Measurements from ENCODE around the gene ZSCAN12. TPM values are rescaled to one million over a fixed set of nuclear protein-coding genes. Genes with fewer than 3 reads are reported as not detected.
"Not testable (repeated sequence)": the region's sequence is repeated elsewhere in the genome, so short reads cannot be mapped to it uniquely, and the experiment has no call there.

The ZSCAN12 gene
- polyA plus RNA-seq, 3 donors from 2014 or later = 1.6 to 3.4 (median 1.9) TPM

DNA sequence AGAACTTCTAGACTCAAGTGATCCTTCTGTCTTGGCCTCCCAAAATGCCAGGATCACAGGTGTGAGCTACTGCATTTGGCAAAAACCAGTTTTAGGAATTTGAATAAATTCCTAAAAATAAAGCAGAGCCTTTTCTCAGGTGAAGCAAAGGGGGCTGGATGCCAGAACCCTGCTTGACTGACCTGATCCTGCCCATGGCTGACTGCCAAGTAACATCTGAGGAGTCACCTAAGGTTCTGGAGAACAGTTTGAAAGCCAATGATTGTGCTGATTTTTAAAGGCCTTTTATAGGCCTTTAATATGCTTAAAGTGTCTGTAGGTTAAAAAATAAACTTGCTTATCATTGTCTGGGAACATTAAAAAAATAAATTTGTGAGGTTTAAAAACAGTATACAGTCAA lies 14.1 kb upstream of the ZSCAN12 start:
- no peaks in the 10 kb centered on the region for H3K36me3 Mint-ChIP-seq
- no peaks in the 10 kb centered on the region for H3K4me1 Mint-ChIP-seq
- no peak overlapping the region for H3K27ac Mint-ChIP-seq
- DNase-seq = no peak
- no peaks in the 10 kb centered on the region for H3K9me3 Mint-ChIP-seq
- no peak overlapping the region for H3K4me3 Mint-ChIP-seq
- H3K27me3 Mint-ChIP-seq (ENCODE audit: low read depth in 3 of 3) = peaks cover 4 to 13% (median 11%) of the 10 kb centered on the region in 3 donors

DNA sequence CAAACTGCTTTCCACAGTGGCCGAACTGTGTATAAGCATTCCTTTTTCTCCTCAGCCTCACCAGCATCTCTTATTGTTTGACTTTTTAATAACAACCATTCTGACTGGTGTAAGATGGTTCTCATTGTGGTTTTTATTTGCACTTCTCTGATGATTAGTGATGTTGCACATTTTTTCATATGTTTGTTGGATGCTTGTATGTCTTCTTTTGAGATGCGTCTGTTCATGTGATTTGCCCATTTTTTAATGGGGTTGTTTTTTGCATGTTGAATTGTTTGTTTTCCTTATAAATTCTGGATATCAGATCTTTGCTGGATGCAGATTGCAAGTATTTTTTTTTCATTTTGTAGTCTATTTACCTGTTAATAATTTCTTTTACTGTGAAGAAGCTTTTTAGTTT lies 11.2 kb upstream of the ZSCAN12 start:
- peaks cover 4 to 13% (median 10%) of the 10 kb centered on the region in 3 donors for H3K27me3 Mint-ChIP-seq (ENCODE audit: low read depth in 3 of 3)
- DNase-seq = no peak
- no peaks in the 10 kb centered on the region for H3K9me3 Mint-ChIP-seq
- no peak overlapping the region for H3K4me3 Mint-ChIP-seq
- H3K36me3 Mint-ChIP-seq = no peaks in the 10 kb centered on the region
- no peak overlapping the region for H3K27ac Mint-ChIP-seq
- H3K4me1 Mint-ChIP-seq = no peaks in the 10 kb centered on the region

DNA sequence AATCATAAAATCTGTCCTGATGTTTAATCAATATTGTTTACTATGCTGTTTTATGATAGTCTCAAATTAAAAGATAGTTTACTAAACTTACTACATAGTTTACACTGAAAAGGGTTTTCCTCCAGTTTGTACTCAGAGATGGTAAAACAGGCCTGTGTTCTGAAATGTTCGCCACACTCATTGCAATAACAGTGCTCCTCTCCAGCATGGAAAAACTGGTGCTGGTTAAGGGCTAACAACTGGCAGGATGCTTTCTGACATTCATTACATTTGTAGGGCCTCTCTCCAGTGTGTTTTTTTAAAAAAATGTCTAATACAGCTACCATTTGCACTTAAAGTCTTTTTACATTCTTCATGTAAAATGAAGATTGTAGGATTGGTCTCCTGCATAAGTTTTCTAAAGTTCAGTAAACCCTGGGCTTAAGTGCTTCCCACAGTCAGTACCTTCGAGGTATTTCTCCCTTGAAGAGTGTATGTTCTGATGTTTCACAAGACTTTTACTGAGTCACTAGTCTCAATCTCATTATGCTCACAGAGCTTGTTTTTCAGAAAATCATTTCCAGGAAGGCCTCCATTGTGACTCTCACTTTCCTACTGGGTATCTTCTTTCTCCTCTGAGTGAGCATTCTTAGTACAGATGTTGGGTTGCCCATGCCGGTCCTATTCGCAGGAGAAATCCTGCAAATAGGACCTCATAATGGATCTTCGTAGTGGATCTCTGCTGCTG lies 8.7 kb upstream of the ZSCAN12 start:
- no peaks in the 10 kb centered on the region for H3K4me1 Mint-ChIP-seq
- DNase-seq = no peak
- H3K4me3 Mint-ChIP-seq = no peak overlapping the region
- H3K9me3 Mint-ChIP-seq = peaks cover 0 to 5% (median 0%) of the 10 kb centered on the region in 6 donors
- H3K27me3 Mint-ChIP-seq (ENCODE audit: low read depth in 3 of 3) = peaks cover 2 to 21% (median 15%) of the 10 kb centered on the region in 3 donors
- H3K36me3 Mint-ChIP-seq = no peaks in the 10 kb centered on the region
- no peak overlapping the region for H3K27ac Mint-ChIP-seq

DNA sequence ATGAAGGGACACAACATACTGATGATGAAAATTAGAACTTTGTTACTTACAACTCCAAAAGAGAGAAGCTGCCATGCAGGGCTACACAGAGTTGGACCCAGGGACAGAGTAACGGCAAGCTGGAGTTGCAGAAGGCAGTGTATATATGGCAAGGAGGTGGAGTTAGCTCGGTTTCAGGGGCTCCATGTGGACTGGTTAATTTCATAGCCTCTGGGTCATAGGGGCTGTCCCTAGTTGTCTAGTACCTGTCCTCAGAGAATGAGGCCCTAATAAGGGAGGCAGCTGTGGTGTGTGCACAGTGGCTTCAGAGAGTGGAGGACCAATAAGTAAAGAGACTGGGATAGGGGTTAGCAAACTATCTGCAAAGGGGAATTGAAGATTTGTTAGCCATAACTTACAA lies 7.9 kb upstream of the ZSCAN12 start:
- Mint-ChIP-seq H3K27ac (no peak overlapping the region), H3K4me3 (no peak overlapping the region), H3K27me3 (ENCODE audit: low read depth in 3 of 3) (peaks cover 2 to 21% (median 16%) of the 10 kb centered on the region in 3 donors), H3K9me3 (peaks cover 0 to 5% (median 0%) of the 10 kb centered on the region in 6 donors), H3K36me3 (no peaks in the 10 kb centered on the region), H3K4me1 (no peaks in the 10 kb centered on the region)
- no peak for DNase-seq

DNA sequence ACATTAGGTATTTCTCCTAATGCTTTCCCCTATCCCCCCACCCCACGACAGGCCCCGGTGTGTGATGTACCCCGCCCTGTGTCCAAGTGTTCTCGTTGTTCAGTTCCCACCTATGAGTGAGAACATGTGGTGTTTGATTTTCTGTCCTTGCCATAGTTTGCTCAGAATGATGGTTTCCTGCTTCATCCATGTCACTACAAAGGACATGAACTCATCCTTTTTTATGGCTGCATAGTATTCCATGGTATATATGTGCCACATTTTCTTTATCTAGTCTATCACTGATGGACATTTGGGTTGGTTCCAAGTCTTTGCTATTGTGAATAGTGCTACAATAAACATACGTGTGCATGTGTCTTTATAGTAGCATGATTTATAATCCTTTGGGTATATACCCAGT lies 4.4 kb upstream of the ZSCAN12 start:
- peaks cover 7 to 20% (median 12%) of the 10 kb centered on the region in 3 donors for H3K27me3 Mint-ChIP-seq (ENCODE audit: low read depth in 3 of 3)

DNA sequence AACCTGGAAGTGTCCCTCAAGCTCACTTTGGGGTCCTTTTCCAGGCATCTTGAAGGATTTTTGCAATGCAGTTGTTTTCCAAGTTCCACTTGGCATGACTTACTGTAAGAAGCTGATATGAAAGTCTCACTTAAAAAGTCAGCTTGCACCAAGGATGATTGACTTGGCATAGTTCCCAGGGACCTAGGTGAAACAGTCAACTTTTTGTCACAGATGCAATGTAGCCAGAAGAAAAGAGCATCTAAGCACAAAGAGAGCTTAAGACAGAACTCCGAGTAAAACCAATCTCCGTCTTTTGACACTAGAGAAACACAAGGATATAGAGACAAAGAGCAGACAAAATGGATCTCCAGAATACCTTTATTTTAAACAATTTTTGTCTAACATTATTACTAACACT lies 2.6 kb upstream of the ZSCAN12 start:
- H3K27me3 Mint-ChIP-seq (ENCODE audit: low read depth in 3 of 3) = peaks cover 7 to 20% (median 14%) of the 10 kb centered on the region in 3 donors
- H3K4me1 Mint-ChIP-seq = peaks cover 28 to 30% of the 10 kb centered on the region in 2 donors
- DNase-seq = no peak
- H3K36me3 Mint-ChIP-seq = peaks cover 0 to 10% (median 6%) of the 10 kb centered on the region in 3 donors
- H3K27ac Mint-ChIP-seq = no peak overlapping the region
- H3K4me3 Mint-ChIP-seq = no peak overlapping the region
- peaks cover 0 to 5% (median 0%) of the 10 kb centered on the region in 6 donors for H3K9me3 Mint-ChIP-seq

More for the DNA sequence above, 4.4 kb upstream of the ZSCAN12 start:
- not testable (repeated sequence) for H3K9me3 Mint-ChIP-seq, DNase-seq, H3K36me3 Mint-ChIP-seq, H3K4me3 Mint-ChIP-seq, H3K27ac Mint-ChIP-seq
- H3K4me1 Mint-ChIP-seq = peaks cover 13 to 16% of the 10 kb centered on the region in 2 donors

DNA sequence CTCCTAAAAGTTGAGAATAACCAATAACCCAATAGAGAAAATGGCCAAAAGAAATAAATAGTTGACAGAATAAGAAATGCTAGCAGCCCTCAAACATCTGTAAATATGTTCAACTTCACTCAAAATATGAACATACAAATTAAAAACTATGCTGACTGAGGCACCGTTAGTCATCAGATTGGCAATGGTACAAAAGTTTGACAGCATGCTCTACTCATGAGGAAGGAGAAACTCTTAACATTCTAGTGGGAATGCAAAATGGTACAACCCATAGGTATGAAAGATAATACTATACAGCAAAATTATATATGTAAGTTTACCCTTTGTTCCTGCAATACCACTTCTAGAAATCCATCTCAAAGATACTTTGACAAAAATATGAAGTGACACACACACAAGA lies 1.6 kb upstream of the ZSCAN12 start:
- Mint-ChIP-seq H3K36me3 (peaks cover 0 to 17% (median 14%) of the 10 kb centered on the region in 3 donors), H3K4me1 (peaks cover 32 to 40% of the 10 kb centered on the region in 2 donors), H3K9me3 (peaks cover 0 to 5% (median 0%) of the 10 kb centered on the region in 6 donors), H3K27me3 (ENCODE audit: low read depth in 3 of 3) (peaks cover 7 to 20% (median 14%) of the 10 kb centered on the region in 3 donors), H3K4me3 (peak overlapping the region in 2 of 5 donors; percentile 24 to 55), H3K27ac (no peak overlapping the region)
- no peak for DNase-seq

DNA sequence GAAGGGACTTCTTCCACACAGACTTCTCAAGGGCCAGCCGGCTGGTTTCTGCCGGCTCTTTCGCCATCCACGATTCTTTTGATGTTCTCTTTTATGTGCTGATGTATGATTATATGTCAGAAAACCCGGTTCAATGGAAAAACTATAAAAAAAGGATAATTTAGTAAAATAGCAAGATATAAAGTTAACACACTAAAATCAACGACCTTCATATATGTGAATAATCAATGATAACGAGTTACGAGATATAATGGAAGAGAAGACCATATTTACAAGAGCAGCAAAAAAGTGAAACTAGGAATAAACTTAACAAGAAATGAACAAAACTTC lies 540 bp upstream of the ZSCAN12 start:
- H3K27ac Mint-ChIP-seq = peak overlapping the region; percentile 85 to 91 (median 88)
- peaks cover 41 to 51% of the 10 kb centered on the region in 2 donors for H3K4me1 Mint-ChIP-seq
- H3K9me3 Mint-ChIP-seq = peaks cover 0 to 5% (median 0%) of the 10 kb centered on the region in 6 donors
- H3K4me3 Mint-ChIP-seq = peak overlapping the region; percentile 91 to 95 (median 92)
- DNase-seq = no peak
- peaks cover 8 to 21% (median 18%) of the 10 kb centered on the region in 3 donors for H3K36me3 Mint-ChIP-seq
- H3K27me3 Mint-ChIP-seq (ENCODE audit: low read depth in 3 of 3) = peaks cover 7 to 20% (median 9%) of the 10 kb centered on the region in 3 donors

DNA sequence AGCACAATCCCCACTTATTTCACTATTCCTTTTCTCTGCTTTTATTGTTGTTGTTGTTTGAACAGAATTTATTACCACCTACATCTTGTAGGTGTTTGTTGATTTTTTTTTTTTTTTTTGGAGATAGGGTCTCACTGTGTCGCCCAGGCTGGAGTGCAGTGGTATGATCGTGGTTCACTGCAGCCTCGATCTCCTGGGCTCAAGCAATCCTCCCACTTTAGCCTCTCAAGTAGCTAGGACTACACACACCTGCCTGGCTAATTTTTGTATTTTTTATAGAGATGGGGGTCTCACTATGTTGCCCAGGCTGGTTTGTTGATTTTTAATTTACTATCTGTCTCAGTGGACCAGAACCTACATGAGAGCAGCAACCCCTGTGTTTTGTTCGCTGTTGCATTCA lies 3.6 kb downstream of the ZSCAN12 start:
- peaks cover 44 to 67% of the 10 kb centered on the region in 2 donors for H3K4me1 Mint-ChIP-seq
- DNase-seq = no peak
- H3K9me3 Mint-ChIP-seq = no peaks in the 10 kb centered on the region
- peaks cover 0 to 7% (median 4%) of the 10 kb centered on the region in 3 donors for H3K27me3 Mint-ChIP-seq (ENCODE audit: low read depth in 3 of 3)
- H3K36me3 Mint-ChIP-seq = peaks cover 24 to 41% (median 35%) of the 10 kb centered on the region in 3 donors
- no peak overlapping the region for H3K4me3 Mint-ChIP-seq
- H3K27ac Mint-ChIP-seq = no peak overlapping the region

DNA sequence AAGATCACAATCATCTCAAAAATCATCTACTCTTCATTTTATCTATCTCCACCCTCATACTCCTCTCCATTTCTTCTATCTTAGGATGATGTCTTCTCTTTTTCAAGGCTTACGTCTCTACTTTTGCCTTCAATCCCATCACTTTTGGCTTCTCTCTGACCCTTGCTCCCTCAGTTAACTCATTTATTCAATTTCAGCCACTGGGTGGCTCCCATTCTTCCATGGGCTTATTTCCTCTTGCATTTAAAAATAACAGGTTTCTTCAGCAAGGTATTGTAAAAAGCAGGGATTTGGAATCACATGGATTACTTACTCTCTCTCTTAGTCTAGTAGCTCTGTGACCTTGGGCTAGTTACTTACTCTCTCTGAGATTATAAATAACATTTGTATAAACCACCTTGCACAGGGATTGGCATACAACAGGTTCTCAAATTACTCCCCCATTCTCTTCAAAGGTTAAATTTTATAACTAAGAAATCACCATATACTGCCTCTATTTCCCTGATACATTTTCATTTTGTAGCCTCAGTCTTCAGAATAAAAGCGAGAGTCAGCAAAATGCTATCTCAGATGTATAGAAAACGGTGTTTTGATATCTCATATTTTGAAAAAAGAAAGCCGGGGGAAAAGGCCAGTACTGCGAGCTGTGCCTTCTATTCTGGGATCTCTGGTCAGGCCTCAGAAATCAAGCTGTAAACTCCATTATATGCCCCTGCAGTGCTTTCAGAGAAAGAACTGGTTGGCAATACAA lies 5.5 kb downstream of the ZSCAN12 start:
- Mint-ChIP-seq H3K9me3 (no peaks in the 10 kb centered on the region), H3K4me1 (peaks cover 33 to 53% of the 10 kb centered on the region in 2 donors), H3K27me3 (ENCODE audit: low read depth in 3 of 3) (peaks cover 0 to 2% (median 0%) of the 10 kb centered on the region in 3 donors), H3K4me3 (no peak overlapping the region), H3K36me3 (peaks cover 37 to 54% (median 43%) of the 10 kb centered on the region in 3 donors), H3K27ac (peak overlapping the region in 1 of 6 donors; percentile 26)
- DNase-seq = no peak

DNA sequence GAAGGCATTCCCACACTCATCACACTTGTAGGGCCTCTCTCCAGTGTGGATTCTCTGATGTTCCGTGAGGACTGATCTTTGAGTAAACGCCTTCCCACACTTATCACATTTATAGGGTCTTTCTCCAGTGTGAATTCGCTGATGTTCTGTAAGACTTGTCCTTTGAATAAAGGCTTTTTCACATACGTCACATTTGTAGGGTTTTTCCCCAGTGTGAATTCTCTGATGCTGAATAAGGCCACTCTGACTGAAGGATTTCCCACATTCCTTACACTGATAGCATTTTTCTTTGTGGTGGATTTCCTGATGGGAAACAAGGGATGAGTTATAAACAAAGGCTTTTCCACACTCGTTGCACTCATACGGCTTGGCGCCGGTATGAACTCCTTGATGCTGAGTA lies 8.9 kb downstream of the ZSCAN12 start:
- H3K9me3 Mint-ChIP-seq = no peaks in the 10 kb centered on the region
- no peak overlapping the region for H3K27ac Mint-ChIP-seq
- peaks cover 18 to 51% of the 10 kb centered on the region in 2 donors for H3K4me1 Mint-ChIP-seq
- no peak overlapping the region for H3K4me3 Mint-ChIP-seq
- H3K36me3 Mint-ChIP-seq = peaks cover 45 to 49% (median 49%) of the 10 kb centered on the region in 3 donors
- peaks cover 0 to 2% (median 1%) of the 10 kb centered on the region in 3 donors for H3K27me3 Mint-ChIP-seq (ENCODE audit: low read depth in 3 of 3)
- DNase-seq = no peak

DNA sequence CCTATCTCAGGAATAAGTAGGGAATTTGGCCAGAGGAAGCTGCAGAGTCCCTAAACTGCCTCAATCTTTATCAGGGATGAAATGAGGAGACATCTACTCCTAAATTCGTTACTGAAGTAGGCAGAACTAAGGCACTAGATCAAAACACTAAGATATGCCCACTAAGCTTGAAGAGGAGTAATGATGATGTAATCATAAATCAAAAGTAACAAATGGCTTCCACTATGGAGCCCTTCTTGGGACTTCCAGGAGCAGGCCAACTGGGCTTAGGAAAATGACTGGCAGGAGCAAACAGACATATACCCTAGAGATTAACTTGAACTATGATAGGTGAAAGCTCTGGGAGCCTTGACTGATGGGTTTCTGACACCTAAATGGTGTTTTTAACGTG lies 15.4 kb downstream of the ZSCAN12 start:
- peaks cover 33 to 66% of the 10 kb centered on the region in 2 donors for H3K4me1 Mint-ChIP-seq
- H3K9me3 Mint-ChIP-seq = no peaks in the 10 kb centered on the region
- peak overlapping the region in 1 of 6 donors; percentile 70 for H3K27ac Mint-ChIP-seq
- DNase-seq = no peak
- H3K27me3 Mint-ChIP-seq (ENCODE audit: low read depth in 3 of 3) = peaks cover 0 to 2% (median 1%) of the 10 kb centered on the region in 3 donors
- H3K36me3 Mint-ChIP-seq = peaks cover 41 to 44% (median 43%) of the 10 kb centered on the region in 3 donors
- no peak overlapping the region for H3K4me3 Mint-ChIP-seq

DNA sequence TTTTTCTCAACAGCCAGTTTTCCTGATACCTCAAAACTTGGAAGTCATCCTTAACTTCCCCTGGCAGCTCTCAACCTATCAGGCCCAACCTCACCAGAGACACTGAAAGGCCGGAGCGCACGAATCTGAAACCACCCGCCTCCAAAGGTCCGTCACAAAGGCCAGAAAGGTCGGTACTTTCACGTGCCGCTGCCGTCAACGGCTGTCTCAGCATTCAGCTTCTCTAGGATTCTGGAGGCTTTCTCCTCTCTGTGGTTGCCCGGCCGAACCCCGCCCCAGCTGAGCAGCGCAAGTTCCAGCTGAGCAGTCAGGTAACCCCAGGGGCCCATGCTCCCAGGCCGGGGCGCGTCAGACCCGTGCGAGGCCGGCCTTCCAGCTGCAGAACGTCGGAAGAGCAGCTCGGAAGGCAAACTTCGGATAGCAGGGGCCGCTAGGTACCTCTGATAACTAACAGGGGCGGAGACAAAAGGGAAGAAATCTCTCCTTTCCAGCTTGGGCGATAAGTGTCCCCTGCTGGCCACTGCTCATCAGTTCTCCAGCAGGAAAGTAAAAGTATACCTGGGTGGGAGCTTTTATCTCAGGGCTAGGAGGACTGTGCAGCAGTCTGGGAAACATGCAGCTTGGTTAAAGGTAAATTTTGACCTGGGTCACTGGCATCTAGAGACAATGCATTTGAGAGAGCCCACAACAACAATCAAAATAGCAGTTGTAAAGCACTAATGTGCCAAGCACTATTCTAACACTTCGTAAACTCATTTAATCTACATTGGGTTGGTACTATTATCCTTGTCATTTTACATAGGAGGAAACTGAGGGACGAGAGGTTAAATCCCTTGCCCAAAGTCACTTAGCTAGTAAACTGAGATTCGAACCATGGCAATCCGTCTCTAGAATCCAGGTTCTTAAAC lies 16.1 kb downstream of the ZSCAN12 start:
- peak; percentile 51 to 56 (median 52) for DNase-seq
- Mint-ChIP-seq H3K4me1 (peaks cover 32 to 62% of the 10 kb centered on the region in 2 donors), H3K27me3 (ENCODE audit: low read depth in 3 of 3) (peaks cover 0 to 2% (median 1%) of the 10 kb centered on the region in 3 donors), H3K9me3 (no peaks in the 10 kb centered on the region), H3K36me3 (peaks cover 40 to 43% (median 40%) of the 10 kb centered on the region in 3 donors), H3K4me3 (peak overlapping the region; percentile 81 to 89 (median 83)), H3K27ac (peak overlapping the region; percentile 48 to 91 (median 84))

Data from immature natural killer cell (primary cell).